ENCODE results near the gene PRKG1. TPM values are rescaled to one million over a fixed set of nuclear protein-coding genes. Genes with fewer than 3 reads are reported as not detected.

PRKG1 gene
- total and polyA plus RNA-seq, 2 of the 8 experiments (the other 6 are each of a cell fraction or from before 2014, with no cell fraction given): 4.2 to 15.2 TPM

DNA sequence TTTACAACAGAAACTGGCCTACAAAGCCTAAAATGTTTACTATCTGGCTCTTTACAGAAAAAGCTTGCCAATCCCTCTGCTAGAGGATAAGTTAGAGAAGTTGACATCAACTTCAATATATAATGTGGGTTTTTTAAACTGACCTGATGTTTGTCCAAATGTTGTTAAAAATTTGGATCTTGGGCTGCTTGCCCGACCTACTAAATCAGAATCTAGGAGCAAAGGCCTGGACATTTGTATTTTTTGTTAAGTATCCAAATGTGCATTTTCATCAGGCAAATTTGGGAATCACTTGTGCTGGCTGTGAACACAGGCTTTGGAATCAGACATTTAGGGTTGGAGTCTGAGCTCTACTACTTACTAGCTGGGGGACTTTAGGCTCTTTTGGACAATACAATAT lies 877.8 kb downstream of the PRKG1 start:
- Histone ChIP-seq H3K9ac (replicated peaks in 1 of 4; ENCODE audit: extremely low read depth in 1 of 4, low read depth in 3 of 4, low read length in 3 of 4) (no peak overlapping the region), H3K4me3 (ENCODE audit: extremely low read depth in 1 of 4, insufficient read depth in 2 of 4, low read depth in 3 of 4, low read length in 4 of 4) (no peak overlapping the region), H2AK5ac (ENCODE audit: low read depth, low read length) (no peak overlapping the region), H4K20me1 (replicated peaks in 1 of 2; ENCODE audit: control insufficient read depth in 1 of 2, insufficient read depth in 2 of 2, low read length in 2 of 2) (no peaks in the 10 kb centered on the region), H3K56ac (replicated peaks; ENCODE audit: insufficient read length, low read depth, low read length) (no peak overlapping the region), H3K4ac (replicated peaks; ENCODE audit: insufficient read length, low read depth, low read length) (no peak overlapping the region), H3K23me2 (ENCODE audit: low read depth, low read length) (no peaks in the 10 kb centered on the region), H3K79me2 (ENCODE audit: control insufficient read depth in 1 of 2, insufficient read depth in 2 of 2, low read length in 2 of 2) (no peaks in the 10 kb centered on the region), H3K14ac (ENCODE audit: insufficient read length) (no peak overlapping the region), H2BK12ac (ENCODE audit: low read depth, low read length) (no peak overlapping the region), H3K4me1 (replicated peaks in 1 of 4; ENCODE audit: control insufficient read depth in 3 of 4, insufficient read depth in 4 of 4, low read length in 3 of 4) (peaks cover 0 to 7% (median 3%) of the 10 kb centered on the region in 4 experiments; a peak in 4 of 7 replicates), H2BK15ac (ENCODE audit: low read length) (no peak overlapping the region), H3K4me2 (ENCODE audit: insufficient read depth in 1 of 2, low read depth in 2 of 2, low read length in 2 of 2) (no peak overlapping the region), H4K8ac (ENCODE audit: extremely low read depth, insufficient read depth, low read length) (no peak overlapping the region), H3K27ac (ENCODE audit: low read depth, low read length) (no peak overlapping the region), H4K91ac (replicated peaks; ENCODE audit: insufficient read length, low read length) (no peak overlapping the region), H2BK5ac (ENCODE audit: low read depth, low read length) (no peak overlapping the region), H3K18ac (ENCODE audit: extremely low read depth, low read length) (no peak overlapping the region), H3K79me1 (ENCODE audit: low read depth, low read length) (no peaks in the 10 kb centered on the region), H4K5ac (ENCODE audit: insufficient read length, low read depth, low read length) (no peak overlapping the region), H3K36me3 (ENCODE audit: control insufficient read depth in 2 of 4, insufficient read depth in 4 of 4, low read length in 3 of 4) (no peaks in the 10 kb centered on the region), H2BK20ac (ENCODE audit: low read length) (no peak overlapping the region), H3K27me3 (replicated peaks in 1 of 4; ENCODE audit: control insufficient read depth in 3 of 4, extremely low read depth in 1 of 4, insufficient read depth in 3 of 4, low read length in 3 of 4) (no peaks in the 10 kb centered on the region), H3K9me3 (ENCODE audit: insufficient read depth in 2 of 2, low read depth in 1 of 2, low read length in 1 of 2) (peaks cover 4 to 7% of the 10 kb centered on the region in 2 experiments; a peak in 1 of 4 replicates), H2AFZ (ENCODE audit: low read length) (no peak overlapping the region), H2BK120ac (replicated peaks; ENCODE audit: low read depth, low read length) (no peak overlapping the region), H3K23ac (ENCODE audit: insufficient read length) (no peak overlapping the region)
- no peak for FAIRE-seq
- WGBS, 2 experiments (ENCODE audit: extremely low coverage in 1 of 2, insufficient coverage in 1 of 2, insufficient read length in 1 of 2, insufficient replicate concordance in 2 of 2, low coverage in 1 of 2, low lambda C conversion rate in 2 of 2, missing lambda C conversion rate in 1 of 2): 87% methylated on average over 1 of the region's 1 CpG; no CpG with 5 or more reads in 1 of the 2 experiments
- ChIA-PET CTCF (ENCODE audit: partially characterized antibody) (no interaction called here), POLR2A (ENCODE audit: partially characterized antibody) (no interaction called here)
- DNase-seq (ENCODE audit: low read depth in 1 of 2, low spot score in 2 of 2): no peak
- TF ChIP-seq JUND (IDR thresholded peaks at IDR 0.05; ENCODE audit: low read length) (no peak), KDM4A (IDR thresholded peaks at IDR 0.05; ENCODE audit: low read depth, low read length, severe bottlenecking) (no peak), TBP (IDR thresholded peaks at IDR 0.05; ENCODE audit: low read depth, low read length) (no peak)
- TF ChIP-seq, protein P1, sequence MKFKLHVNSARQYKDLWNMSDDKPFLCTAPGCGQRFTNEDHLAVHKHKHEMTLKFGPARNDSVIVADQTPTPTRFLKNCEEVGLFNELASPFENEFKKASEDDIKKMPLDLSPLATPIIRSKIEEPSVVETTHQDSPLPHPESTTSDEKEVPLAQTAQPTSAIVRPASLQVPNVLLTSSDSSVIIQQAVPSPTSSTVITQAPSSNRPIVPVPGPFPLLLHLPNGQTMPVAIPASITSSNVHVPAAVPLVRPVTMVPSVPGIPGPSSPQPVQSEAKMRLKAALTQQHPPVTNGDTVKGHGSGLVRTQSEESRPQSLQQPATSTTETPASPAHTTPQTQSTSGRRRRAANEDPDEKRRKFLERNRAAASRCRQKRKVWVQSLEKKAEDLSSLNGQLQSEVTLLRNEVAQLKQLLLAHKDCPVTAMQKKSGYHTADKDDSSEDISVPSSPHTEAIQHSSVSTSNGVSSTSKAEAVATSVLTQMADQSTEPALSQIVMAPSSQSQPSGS (IDR thresholded peaks at IDR 0.05; ENCODE audit: low read length): no peak

All from H1 (cell line).